ENCODE measurements around the gene ELK4.
"Not testable (repeated sequence)": the region's sequence is repeated elsewhere in the genome, so short reads cannot be mapped to it uniquely, and the experiment has no call there.

Gene ELK4

GRCh38 chr1:205664399-205665017 lies 32.7 kb upstream of the ELK4 start:
- DNase-seq (ENCODE audit: low spot score) = no peak

GRCh38 chr1:205663286-205663936 lies 31.6 kb upstream of the ELK4 start:
- DNase-seq (ENCODE audit: low spot score) = no peak

- no peak for DNase-seq (ENCODE audit: low spot score)
These were observed 31.0 kb upstream of the ELK4 start for GRCh38 chr1:205662791-205663190.

- no peak for DNase-seq (ENCODE audit: low spot score)
These were observed 30.4 kb upstream of the ELK4 start for GRCh38 chr1:205662135-205662738.

- DNase-seq (ENCODE audit: low spot score) = no peak
These were observed 29.8 kb upstream of the ELK4 start for GRCh38 chr1:205661429-205662134.

- no peak for DNase-seq (ENCODE audit: low spot score)
These were observed 28.6 kb upstream of the ELK4 start for GRCh38 chr1:205660361-205660760.

- peak; percentile 86 for DNase-seq (ENCODE audit: low spot score)
These were observed 27.3 kb upstream of the ELK4 start for GRCh38 chr1:205658943-205659581.

GRCh38 chr1:205656236-205656635 lies 24.4 kb upstream of the ELK4 start:
- DNase-seq (ENCODE audit: low spot score) = no peak

- DNase-seq (ENCODE audit: low spot score) = no peak
These were observed 21.2 kb upstream of the ELK4 start for GRCh38 chr1:205652984-205653383.

GRCh38 chr1:205650241-205650640 lies 18.4 kb upstream of the ELK4 start:
- no peak for DNase-seq (ENCODE audit: low spot score)

GRCh38 chr1:205645519-205645918 lies 13.7 kb upstream of the ELK4 start:
- no peak for DNase-seq (ENCODE audit: low spot score)

GRCh38 chr1:205642679-205643307 lies 11.0 kb upstream of the ELK4 start:
- DNase-seq (ENCODE audit: low spot score) = no peak

- no peak for DNase-seq (ENCODE audit: low spot score)
These were observed 7.8 kb upstream of the ELK4 start for GRCh38 chr1:205639567-205639966.

GRCh38 chr1:205637854-205638468 lies 6.2 kb upstream of the ELK4 start:
- DNase-seq (ENCODE audit: low spot score) = no peak

- DNase-seq (ENCODE audit: low spot score) = no peak
These were observed 4.9 kb upstream of the ELK4 start for GRCh38 chr1:205636732-205637131.

- not testable (repeated sequence) for DNase-seq (ENCODE audit: low spot score)
These were observed 4.3 kb upstream of the ELK4 start for GRCh38 chr1:205636138-205636530.

GRCh38 chr1:205633421-205633976 lies 1.7 kb upstream of the ELK4 start:
- no peak for DNase-seq (ENCODE audit: low spot score)

- DNase-seq (ENCODE audit: low spot score) = no peak
These were observed 908 bp upstream of the ELK4 start for GRCh38 chr1:205632669-205633169.

GRCh38 chr1:205631010-205631767 lies 622 bp downstream of the ELK4 start:
- DNase-seq (ENCODE audit: low spot score) = peak; percentile 84

GRCh38 chr1:205630651-205631009 lies 1.2 kb downstream of the ELK4 start:
- DNase-seq (ENCODE audit: low spot score) = no peak

All from ecto neural progenitor cell (in vitro differentiated cells).